Left ventricle myocardium superior (tissue), 1 donor: ENCODE measurements around the gene RHBG. TPM values are rescaled to one million over a fixed set of nuclear protein-coding genes. Genes with fewer than 3 reads are reported as not detected.

ENCODE experiments used
- ATAC-seq: fragments of 200-7000 bp; cut with Tn5 transposase; one replicate; pipeline ENCODE4 v1.9.1; 2020; ENCODE audit warnings: mild to moderate bottlenecking, moderate library complexity
- DNase-seq: peaks from one replicate; pipeline ENCODE4 v3.0.0-alpha.2; 2020
- intact Hi-C: fragments of 100-400 bp; cut with micrococcal nuclease; formaldehyde crosslinking; loops from one replicate; pipeline ENCODE4 v1.11.0; 2022
- total RNA-seq: library from RNA; stranded (reverse); fragmentation: NEBNext Ultra II Directional; extraction: Animal tissue kit (Norgen Biotek cat#: 25700); gene quantifications from one replicate; pipeline ENCODE4 v1.2.1, GENCODE V29; 2021
- donor health status: DM: no; HTN: yes; CAD: no; lungs with severe emphysema.

RHBG gene
- total RNA-seq, 1 donor from 2014 or later = not detected

- intact Hi-C loops = no loop called here
- ATAC-seq (no peak), DNase-seq (no peak)
These were observed 31.4 kb downstream of the RHBG start for GRCh38 chr1:156400191-156400935.

DNA sequence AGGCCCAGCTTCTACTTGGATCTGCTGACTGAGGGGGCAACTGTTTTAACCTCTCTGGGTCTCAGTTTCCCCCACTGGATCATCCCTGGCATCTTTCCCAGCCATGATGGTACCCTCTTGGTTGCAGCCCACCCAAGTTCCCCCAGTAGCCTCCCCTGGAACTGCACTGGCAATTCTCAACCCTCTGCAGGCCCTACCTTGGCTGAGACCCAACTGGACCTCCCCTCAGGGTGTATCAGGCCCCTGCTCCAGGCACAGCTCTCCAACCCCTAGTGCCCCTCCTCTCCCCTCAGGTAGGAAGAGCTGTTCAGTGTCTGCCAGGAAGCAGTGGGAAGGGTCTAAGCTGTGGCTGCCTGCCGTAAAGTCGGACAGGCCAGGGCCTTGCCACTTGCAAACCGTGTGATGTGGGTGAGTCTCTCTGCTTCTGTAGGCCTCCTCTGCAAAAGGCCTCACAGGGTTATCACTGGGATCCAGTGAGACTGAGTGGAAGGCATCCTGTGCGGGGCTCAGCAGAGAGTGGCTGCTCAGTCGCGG, 32.1 kb downstream of the RHBG start:
- DNase-seq = no peak
- intact Hi-C loops = no loop called here
- no peak for ATAC-seq

GRCh38 chr1:156401681-156402081, 32.7 kb downstream of the RHBG start:
- no peak for ATAC-seq
- intact Hi-C loops = no loop called here
- DNase-seq = no peak

DNA sequence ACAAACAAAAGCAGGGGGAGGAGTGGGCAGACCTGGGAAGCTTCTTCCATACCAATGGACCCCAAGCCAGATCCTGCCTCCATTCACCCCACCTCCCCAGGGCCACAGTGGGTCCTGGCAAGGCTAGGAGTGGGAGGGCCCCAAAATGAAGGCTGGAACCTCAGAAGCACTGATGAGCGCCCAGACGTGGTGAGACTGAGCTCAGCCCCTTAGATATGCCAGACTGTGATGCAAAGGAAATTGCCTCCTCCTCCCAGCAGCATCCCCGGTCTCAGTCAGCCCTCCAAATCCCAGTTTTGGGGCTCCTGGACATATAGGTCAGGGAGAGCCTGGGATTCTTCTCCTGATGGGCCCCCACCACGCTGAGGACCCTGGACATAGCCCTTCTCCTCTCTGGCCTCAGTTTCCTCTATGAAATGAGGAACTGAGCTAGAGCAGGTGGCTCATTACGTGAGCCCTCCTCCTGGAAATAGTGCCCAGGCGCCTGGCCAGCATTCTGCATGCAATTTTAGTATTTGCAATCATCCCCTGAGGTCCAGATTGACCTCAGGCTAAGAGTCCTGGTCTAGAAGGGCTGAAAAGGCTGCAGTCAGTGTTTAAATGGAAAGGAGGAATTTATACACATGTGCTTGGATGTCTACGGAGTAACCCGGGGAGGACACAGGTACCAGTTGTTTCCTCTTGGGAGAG, 33.5 kb downstream of the RHBG start:
- ATAC-seq (no peak), DNase-seq (no peak)
- intact Hi-C loops = no loop called here

DNA sequence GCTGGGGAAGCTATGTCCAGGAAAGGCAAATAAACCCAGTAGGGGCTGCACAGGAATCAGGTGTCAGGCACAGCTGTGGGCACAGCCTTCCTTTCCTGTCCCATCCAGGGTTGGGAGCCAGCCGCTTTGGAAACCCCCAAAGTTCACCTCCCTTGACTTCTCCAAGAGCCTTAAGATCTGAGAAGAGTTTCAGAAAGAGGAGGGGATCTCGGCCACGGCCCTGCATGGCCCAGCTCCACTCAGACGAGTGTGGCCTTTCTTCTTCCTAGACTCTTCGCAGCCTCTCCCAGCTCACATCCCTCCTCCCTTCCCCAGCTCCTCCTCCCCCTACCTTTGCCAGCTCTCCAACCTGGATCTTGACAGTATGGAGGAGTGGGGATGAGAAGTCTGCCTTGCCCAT, 36.7 kb downstream of the RHBG start:
- ATAC-seq (no peak), DNase-seq (no peak)
- intact Hi-C loops = no loop called here

DNA sequence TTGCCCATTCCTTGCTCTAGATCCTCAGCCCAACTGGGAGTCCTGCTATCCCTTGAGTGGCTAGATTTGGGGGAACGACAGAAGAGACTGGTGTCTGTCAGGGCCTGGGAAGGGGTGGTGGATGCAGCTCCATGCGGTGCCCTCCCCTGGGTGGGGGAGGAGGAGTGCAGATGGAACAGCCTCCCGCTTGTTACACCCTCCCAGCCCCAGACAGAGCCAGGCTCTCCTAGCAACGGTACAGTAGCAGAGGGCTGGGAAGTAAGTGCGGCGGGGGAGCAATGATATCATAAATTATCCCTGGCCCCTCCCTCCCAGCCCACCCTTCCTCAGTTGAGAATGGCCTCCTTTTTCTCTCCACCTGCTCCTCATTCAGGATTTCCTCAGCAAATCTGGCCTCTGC, 37.2 kb downstream of the RHBG start:
- no peak for ATAC-seq
- DNase-seq = no peak
- intact Hi-C loops = no loop called here

DNA sequence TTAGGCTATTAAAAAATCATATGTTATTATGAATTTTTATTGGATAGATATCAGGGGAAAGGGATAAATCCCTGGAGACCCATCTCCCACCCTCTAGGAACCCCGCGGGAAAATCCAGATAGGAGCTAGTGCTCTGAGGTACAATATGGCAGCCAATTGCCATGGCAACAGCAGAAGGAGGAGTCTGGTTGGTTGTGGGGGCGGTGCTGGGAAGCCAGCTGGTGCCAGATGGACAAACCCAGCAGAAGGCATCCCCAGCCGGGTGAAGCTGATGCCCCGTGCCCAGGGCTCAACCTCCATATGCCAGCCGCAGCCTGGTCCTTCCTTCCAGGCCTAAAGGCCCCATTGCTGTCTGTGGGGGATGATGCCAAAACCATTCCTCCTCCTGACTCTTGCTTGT, 38.3 kb downstream of the RHBG start:
- intact Hi-C loops = no loop called here
- DNase-seq (no peak), ATAC-seq (no peak)

GRCh38 chr1:156407760-156408159, 38.7 kb downstream of the RHBG start:
- DNase-seq (no peak), ATAC-seq (no peak)
- intact Hi-C loops = no loop called here

GRCh38 chr1:156409439-156409838, 40.4 kb downstream of the RHBG start:
- intact Hi-C loops = no loop called here
- ATAC-seq (no peak), DNase-seq (no peak)

GRCh38 chr1:156410238-156410637, 41.2 kb downstream of the RHBG start:
- intact Hi-C loops = no loop called here
- DNase-seq = no peak
- no peak for ATAC-seq

GRCh38 chr1:156410740-156411139, 41.7 kb downstream of the RHBG start:
- intact Hi-C loops = no loop called here
- ATAC-seq = no peak

GRCh38 chr1:156412653-156413321, 43.8 kb downstream of the RHBG start:
- intact Hi-C loops = no loop called here
- ATAC-seq (no peak), DNase-seq (no peak)

More at GRCh38 chr1:156410740-156411139, 41.7 kb downstream of the RHBG start:
- DNase-seq = no peak

DNA sequence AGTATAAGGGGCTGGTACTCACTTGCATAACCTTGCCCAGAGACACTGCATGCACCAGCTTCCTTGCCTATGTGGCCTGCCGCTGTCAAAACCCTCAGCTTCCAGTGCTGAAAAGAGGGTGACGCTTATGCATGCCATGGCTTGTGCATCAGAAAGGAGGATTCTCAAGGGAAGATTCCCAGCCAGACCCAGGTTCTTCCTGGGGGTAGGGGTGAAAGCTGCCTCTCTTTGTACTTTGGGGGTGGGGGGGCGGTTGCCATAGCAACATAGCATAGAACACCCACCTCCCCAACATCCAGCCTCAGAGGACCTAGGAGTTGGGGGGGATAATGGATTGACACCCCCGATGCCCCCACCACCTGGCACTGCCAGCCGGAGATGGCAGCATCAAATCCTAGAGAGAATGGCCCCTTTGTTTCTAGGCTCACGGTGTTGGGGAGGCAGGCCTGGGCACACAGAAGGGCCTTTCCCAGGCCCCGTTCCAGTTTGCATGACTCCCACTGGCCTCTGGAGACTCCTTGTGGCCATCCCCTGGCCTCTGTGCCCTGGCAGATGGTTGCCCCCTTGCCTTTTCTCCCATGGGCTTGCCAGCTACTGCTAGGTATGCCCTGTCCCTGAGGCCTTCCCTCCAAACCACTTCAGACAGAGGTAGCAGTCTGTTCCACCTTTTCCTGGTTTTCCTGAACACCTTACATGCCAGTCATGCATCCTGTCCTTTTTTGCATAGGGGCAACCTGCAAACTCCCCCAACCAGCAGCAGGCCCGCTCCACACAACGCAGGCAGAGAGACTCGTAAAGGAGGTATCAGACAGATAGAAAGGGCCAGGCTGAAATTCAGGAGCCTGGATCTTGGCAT, 44.6 kb downstream of the RHBG start:
- intact Hi-C loops = no loop called here
- no peak for ATAC-seq
- DNase-seq = no peak

GRCh38 chr1:156414461-156415064, 45.6 kb downstream of the RHBG start:
- intact Hi-C loops = no loop called here
- no peak for DNase-seq
- ATAC-seq = no peak

GRCh38 chr1:156416993-156417392, 48.0 kb downstream of the RHBG start:
- DNase-seq (no peak), ATAC-seq (no peak)
- intact Hi-C loops = no loop called here

GRCh38 chr1:156417401-156418020, 48.5 kb downstream of the RHBG start:
- no peak for DNase-seq
- intact Hi-C loops = no loop called here

GRCh38 chr1:156418416-156419070, 49.5 kb downstream of the RHBG start:
- DNase-seq (no peak), ATAC-seq (no peak)
- intact Hi-C loops = no loop called here

More at GRCh38 chr1:156417401-156418020, 48.5 kb downstream of the RHBG start:
- no peak for ATAC-seq

DNA sequence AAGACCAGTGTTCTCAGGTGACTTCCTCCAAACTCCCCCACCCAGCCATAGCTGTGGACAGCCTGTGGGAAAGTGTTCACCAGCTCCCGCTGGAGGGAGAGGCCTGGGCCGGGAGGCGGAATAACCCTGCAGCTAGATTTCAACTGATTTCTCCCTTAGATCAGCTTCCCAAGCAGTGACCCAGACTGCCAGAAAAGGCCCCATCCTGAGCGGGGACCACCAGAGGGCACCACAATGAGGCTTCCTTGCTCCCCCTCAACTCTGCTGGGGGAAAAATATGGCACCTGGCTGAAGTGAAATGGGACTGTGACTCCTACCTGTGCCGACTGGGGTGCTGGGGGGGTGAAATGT, 50.8 kb downstream of the RHBG start:
- DNase-seq = no peak
- intact Hi-C loops = no loop called here
- ATAC-seq = no peak
